ENCODE measurements around the gene NXPE1. TPM values are rescaled to one million over a fixed set of nuclear protein-coding genes. Genes with fewer than 3 reads are reported as not detected.
"Not testable (repeated sequence)": the region's sequence is repeated elsewhere in the genome, so short reads cannot be mapped to it uniquely, and the experiment has no call there.

NXPE1 gene
- total RNA-seq, 1 experiment from 2014 or later, result not detected

- Histone ChIP-seq H4K20me1 (ENCODE audit: insufficient read depth, low read depth, low read length) (no peaks in the 10 kb centered on the region), H3K9me2 (replicated peaks; ENCODE audit: insufficient read depth, low read length) (no peaks in the 10 kb centered on the region), H3K9ac (ENCODE audit: low read length) (no peak overlapping the region), H3K27me3 (ENCODE audit: low read length) (no peaks in the 10 kb centered on the region), H3K27ac (ENCODE audit: low read length) (no peak overlapping the region), H3K79me2 (ENCODE audit: low read length) (no peaks in the 10 kb centered on the region), H3K4me1 (ENCODE audit: low read length) (no peaks in the 10 kb centered on the region), H3K4me3 (ENCODE audit: low read length) (no peak overlapping the region), H3K9me3 (ENCODE audit: low read length) (no peaks in the 10 kb centered on the region), H3K4me2 (ENCODE audit: low read depth, low read length, poor library complexity, severe bottlenecking) (no peak overlapping the region), H2AFZ (ENCODE audit: low read length) (no peak overlapping the region), H3K36me3 (ENCODE audit: insufficient read depth, low read length) (no peaks in the 10 kb centered on the region)
- DNase-seq, result no peak
Measured at GRCh38 chr11:114604179-114604813, 44.6 kb upstream of the NXPE1 start.

- H3K4me3 ChIP-seq (ENCODE audit: low read length); H3K36me3 ChIP-seq (ENCODE audit: insufficient read depth, low read length); DNase-seq; H3K4me1 ChIP-seq (ENCODE audit: low read length); H4K20me1 ChIP-seq (ENCODE audit: insufficient read depth, low read depth, low read length); H3K79me2 ChIP-seq (ENCODE audit: low read length); H3K4me2 ChIP-seq (ENCODE audit: low read depth, low read length, poor library complexity, severe bottlenecking); H3K9me3 ChIP-seq (ENCODE audit: low read length); H3K27me3 ChIP-seq (ENCODE audit: low read length); H3K9ac ChIP-seq (ENCODE audit: low read length); H2AFZ ChIP-seq (ENCODE audit: low read length); H3K9me2 ChIP-seq (replicated peaks; ENCODE audit: insufficient read depth, low read length); H3K27ac ChIP-seq (ENCODE audit: low read length): not testable (repeated sequence)
Measured at GRCh38 chr11:114603151-114603550, 43.5 kb upstream of the NXPE1 start.

- Histone ChIP-seq H3K4me1 (ENCODE audit: low read length) (no peaks in the 10 kb centered on the region), H3K9ac (ENCODE audit: low read length) (no peak overlapping the region), H3K27ac (ENCODE audit: low read length) (no peak overlapping the region), H2AFZ (ENCODE audit: low read length) (no peak overlapping the region), H3K9me3 (ENCODE audit: low read length) (no peaks in the 10 kb centered on the region), H3K9me2 (replicated peaks; ENCODE audit: insufficient read depth, low read length) (no peaks in the 10 kb centered on the region), H4K20me1 (ENCODE audit: insufficient read depth, low read depth, low read length) (no peaks in the 10 kb centered on the region), H3K27me3 (ENCODE audit: low read length) (no peaks in the 10 kb centered on the region), H3K36me3 (ENCODE audit: insufficient read depth, low read length) (no peaks in the 10 kb centered on the region), H3K79me2 (ENCODE audit: low read length) (no peaks in the 10 kb centered on the region), H3K4me3 (ENCODE audit: low read length) (no peak overlapping the region), H3K4me2 (ENCODE audit: low read depth, low read length, poor library complexity, severe bottlenecking) (no peak overlapping the region)
- DNase-seq, result no peak
Measured at GRCh38 chr11:114598461-114598860, 38.8 kb upstream of the NXPE1 start.

- Histone ChIP-seq H4K20me1 (ENCODE audit: insufficient read depth, low read depth, low read length) (no peaks in the 10 kb centered on the region), H3K36me3 (ENCODE audit: insufficient read depth, low read length) (no peaks in the 10 kb centered on the region), H3K9me2 (replicated peaks; ENCODE audit: insufficient read depth, low read length) (no peaks in the 10 kb centered on the region), H3K27me3 (ENCODE audit: low read length) (no peaks in the 10 kb centered on the region), H3K4me1 (ENCODE audit: low read length) (no peaks in the 10 kb centered on the region), H3K79me2 (ENCODE audit: low read length) (no peaks in the 10 kb centered on the region), H3K9ac (ENCODE audit: low read length) (no peak overlapping the region), H3K27ac (ENCODE audit: low read length) (no peak overlapping the region), H3K9me3 (ENCODE audit: low read length) (no peaks in the 10 kb centered on the region), H2AFZ (ENCODE audit: low read length) (no peak overlapping the region), H3K4me2 (ENCODE audit: low read depth, low read length, poor library complexity, severe bottlenecking) (no peak overlapping the region), H3K4me3 (ENCODE audit: low read length) (no peak overlapping the region)
- DNase-seq, result no peak
Measured at GRCh38 chr11:114596175-114596919, 36.7 kb upstream of the NXPE1 start.

GRCh38 chr11:114595571-114595970, 35.9 kb upstream of the NXPE1 start, which contains the start of gene NXPE4:
Gene NXPE4 (minus strand): TSS chr11:114595786. CDS start chr11:114594759, 1,027 bp downstream.
- Histone ChIP-seq H3K9me2 (replicated peaks; ENCODE audit: insufficient read depth, low read length) (no peaks in the 10 kb centered on the region), H3K4me3 (ENCODE audit: low read length) (no peak within 1 kb of the TSS), H3K79me2 (ENCODE audit: low read length) (no peaks in the 10 kb centered on the region), H3K36me3 (ENCODE audit: insufficient read depth, low read length) (no peaks in the 10 kb centered on the region), H3K27me3 (ENCODE audit: low read length) (no peaks in the 10 kb centered on the region), H4K20me1 (ENCODE audit: insufficient read depth, low read depth, low read length) (no peaks in the 10 kb centered on the region), H3K4me1 (ENCODE audit: low read length) (no peaks in the 10 kb centered on the region), H3K9ac (ENCODE audit: low read length) (no peak within 1 kb of the TSS), H3K9me3 (ENCODE audit: low read length) (no peaks in the 10 kb centered on the region), H3K27ac (ENCODE audit: low read length) (no peak within 1 kb of the TSS), H3K4me2 (ENCODE audit: low read depth, low read length, poor library complexity, severe bottlenecking) (no peak within 1 kb of the TSS), H2AFZ (ENCODE audit: low read length) (no peak within 1 kb of the TSS)
- DNase-seq, result no peak

GRCh38 chr11:114594703-114595102, 35.0 kb upstream of the NXPE1 start:
- no peak overlapping the region for H2AFZ ChIP-seq (ENCODE audit: low read length)
- no peak overlapping the region for H3K4me3 ChIP-seq (ENCODE audit: low read length)
- no peaks in the 10 kb centered on the region for H3K4me1 ChIP-seq (ENCODE audit: low read length)
- H3K9me3 ChIP-seq (ENCODE audit: low read length), result no peaks in the 10 kb centered on the region
- no peaks in the 10 kb centered on the region for H3K9me2 ChIP-seq (replicated peaks; ENCODE audit: insufficient read depth, low read length)
- H3K9ac ChIP-seq (ENCODE audit: low read length), result no peak overlapping the region
- no peaks in the 10 kb centered on the region for H3K27me3 ChIP-seq (ENCODE audit: low read length)
- DNase-seq, result no peak
- H3K79me2 ChIP-seq (ENCODE audit: low read length), result no peaks in the 10 kb centered on the region
- H3K4me2 ChIP-seq (ENCODE audit: low read depth, low read length, poor library complexity, severe bottlenecking), result no peak overlapping the region
- H3K27ac ChIP-seq (ENCODE audit: low read length), result no peak overlapping the region
- H4K20me1 ChIP-seq (ENCODE audit: insufficient read depth, low read depth, low read length), result no peaks in the 10 kb centered on the region
- H3K36me3 ChIP-seq (ENCODE audit: insufficient read depth, low read length), result no peaks in the 10 kb centered on the region

GRCh38 chr11:114587398-114587953, 27.8 kb upstream of the NXPE1 start:
- H3K4me3 ChIP-seq (ENCODE audit: low read length), result no peak overlapping the region
- H3K79me2 ChIP-seq (ENCODE audit: low read length), result no peaks in the 10 kb centered on the region
- H3K9me2 ChIP-seq (replicated peaks; ENCODE audit: insufficient read depth, low read length), result no peaks in the 10 kb centered on the region
- H3K27me3 ChIP-seq (ENCODE audit: low read length), result no peaks in the 10 kb centered on the region
- H3K9ac ChIP-seq (ENCODE audit: low read length), result no peak overlapping the region
- no peak for DNase-seq
- H3K27ac ChIP-seq (ENCODE audit: low read length), result no peak overlapping the region
- H2AFZ ChIP-seq (ENCODE audit: low read length), result no peak overlapping the region
- H4K20me1 ChIP-seq (ENCODE audit: insufficient read depth, low read depth, low read length), result no peaks in the 10 kb centered on the region
- no peaks in the 10 kb centered on the region for H3K9me3 ChIP-seq (ENCODE audit: low read length)
- no peaks in the 10 kb centered on the region for H3K36me3 ChIP-seq (ENCODE audit: insufficient read depth, low read length)
- H3K4me2 ChIP-seq (ENCODE audit: low read depth, low read length, poor library complexity, severe bottlenecking), result no peak overlapping the region
- H3K4me1 ChIP-seq (ENCODE audit: low read length), result no peaks in the 10 kb centered on the region

GRCh38 chr11:114586797-114587196, 27.1 kb upstream of the NXPE1 start:
- Histone ChIP-seq H3K36me3 (ENCODE audit: insufficient read depth, low read length) (no peaks in the 10 kb centered on the region), H3K9me3 (ENCODE audit: low read length) (no peaks in the 10 kb centered on the region), H3K27me3 (ENCODE audit: low read length) (no peaks in the 10 kb centered on the region), H3K27ac (ENCODE audit: low read length) (no peak overlapping the region), H3K4me3 (ENCODE audit: low read length) (no peak overlapping the region), H3K4me1 (ENCODE audit: low read length) (no peaks in the 10 kb centered on the region), H3K9me2 (replicated peaks; ENCODE audit: insufficient read depth, low read length) (no peaks in the 10 kb centered on the region), H4K20me1 (ENCODE audit: insufficient read depth, low read depth, low read length) (no peaks in the 10 kb centered on the region), H3K9ac (ENCODE audit: low read length) (no peak overlapping the region), H3K79me2 (ENCODE audit: low read length) (no peaks in the 10 kb centered on the region), H3K4me2 (ENCODE audit: low read depth, low read length, poor library complexity, severe bottlenecking) (no peak overlapping the region), H2AFZ (ENCODE audit: low read length) (no peak overlapping the region)
- DNase-seq, result no peak
